ENCODE measurements around the gene MDM1.

- TF ChIP-seq EP300 (IDR thresholded peaks at IDR 0.05) (no peak), CTCF (IDR thresholded peaks at IDR 0.05) (no peak)
Measured at GRCh38 chr12:68303850-68304249, 28.3 kb downstream of the MDM1 start.

All from upper lobe of left lung (tissue), 4 donors.